Stimulated activated CD4-positive, alpha-beta T cell treated with anti-CD3 and anti-CD28 coated beads, Interleukin-12 subunit alpha, Interleukin-12 subunit beta, amount 100 ng/mL, for 24 hours (primary cell): Measurements from ENCODE around the gene UBASH3B.

Source experiments
- DNase-seq, 2 experiments: peaks; one replicate each; pipeline ENCODE4 v3.0.0-alpha.2; 2020; ENCODE audit warnings: low read depth in 2 of 2

The UBASH3B gene

GRCh38 chr11:122754553-122755322 lies 99.2 kb downstream of the UBASH3B start:
- no peak for DNase-seq

GRCh38 chr11:122755409-122755808 lies 99.9 kb downstream of the UBASH3B start:
- DNase-seq: no peak

DNA sequence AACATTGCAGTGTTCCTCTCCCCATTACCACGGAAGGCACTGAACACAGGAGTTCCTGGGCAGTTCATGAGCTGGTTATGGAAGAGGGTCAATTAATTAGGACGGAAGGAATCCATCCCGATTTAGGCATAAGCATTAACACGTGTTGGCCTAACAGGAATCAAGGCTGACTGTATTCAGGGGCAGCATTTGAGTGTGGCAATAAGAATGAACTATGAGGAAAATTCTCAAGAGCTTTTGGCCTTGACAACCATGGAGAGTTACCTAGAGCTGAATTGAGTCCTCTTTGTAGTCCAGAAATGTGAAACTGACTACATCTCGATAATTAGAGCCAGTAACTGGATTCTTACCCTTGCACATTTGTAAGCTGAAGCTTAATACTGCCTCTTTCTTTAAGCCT lies 100.4 kb downstream of the UBASH3B start:
- no peak for DNase-seq

DNA sequence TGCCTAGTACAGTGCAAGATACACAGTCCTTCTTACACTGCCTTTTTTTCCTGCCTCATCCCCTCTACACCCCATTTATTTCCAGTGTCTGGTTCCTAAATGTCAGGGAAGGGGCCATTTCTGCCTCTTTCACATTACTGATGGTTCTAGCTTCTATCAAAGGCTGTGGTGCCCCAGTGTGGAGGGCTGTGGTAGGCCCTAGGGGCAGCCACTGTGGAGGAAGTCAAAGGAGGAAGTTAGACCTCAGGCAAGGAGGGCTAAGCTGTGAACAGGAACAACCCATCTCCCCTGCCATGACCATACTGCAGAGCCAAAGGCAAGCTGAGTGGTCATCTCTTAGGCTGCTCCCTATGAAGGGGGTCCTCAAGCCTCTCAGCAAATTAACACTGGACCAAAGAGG lies 100.9 kb downstream of the UBASH3B start:
- DNase-seq: no peak

DNA sequence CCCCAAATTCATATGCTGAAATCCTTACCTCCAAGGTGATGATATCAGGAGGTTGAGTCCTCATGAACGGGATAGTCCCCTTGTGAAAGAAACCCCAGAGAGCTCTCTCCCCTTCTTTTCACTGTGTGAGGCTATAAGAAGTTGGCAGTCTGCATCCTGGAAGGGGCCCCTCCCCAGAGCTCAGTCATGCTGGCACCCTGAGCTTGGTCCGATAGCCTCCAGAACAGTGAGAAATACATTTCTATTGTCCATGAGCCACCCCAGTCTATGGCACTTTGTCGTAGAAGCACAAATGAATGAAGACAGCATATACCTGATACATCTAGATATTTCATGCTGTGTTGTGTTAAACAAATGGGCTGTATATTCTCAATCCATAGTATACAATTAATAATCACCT lies 101.7 kb downstream of the UBASH3B start:
- DNase-seq: no peak

GRCh38 chr11:122758339-122758738 lies 102.8 kb downstream of the UBASH3B start:
- DNase-seq: no peak

DNA sequence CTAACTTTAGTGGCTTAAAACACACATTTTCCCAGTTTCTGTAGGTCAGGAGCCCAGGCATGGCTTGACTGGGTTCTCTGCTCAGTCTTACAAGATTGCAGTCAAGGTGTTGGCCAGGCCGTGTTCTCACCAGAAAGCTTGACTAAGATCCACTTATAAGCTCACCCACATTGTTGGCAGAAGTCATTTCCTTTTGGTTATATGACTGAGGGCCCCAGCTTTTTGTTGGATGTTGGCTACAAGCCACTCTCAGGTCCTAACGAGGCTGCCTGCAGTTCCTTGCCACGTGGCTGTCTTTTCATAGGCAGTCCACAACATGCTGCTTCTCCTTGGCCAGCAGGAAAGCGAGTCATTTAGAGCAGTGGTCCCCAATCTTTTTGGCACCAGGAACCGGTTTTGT lies 103.5 kb downstream of the UBASH3B start:
- no peak for DNase-seq

- no peak for DNase-seq
These were observed 107.6 kb downstream of the UBASH3B start for GRCh38 chr11:122763108-122763507.

GRCh38 chr11:122764371-122765090 lies 109.0 kb downstream of the UBASH3B start:
- DNase-seq: no peak

GRCh38 chr11:122765487-122766131 lies 110.1 kb downstream of the UBASH3B start:
- DNase-seq: no peak

DNA sequence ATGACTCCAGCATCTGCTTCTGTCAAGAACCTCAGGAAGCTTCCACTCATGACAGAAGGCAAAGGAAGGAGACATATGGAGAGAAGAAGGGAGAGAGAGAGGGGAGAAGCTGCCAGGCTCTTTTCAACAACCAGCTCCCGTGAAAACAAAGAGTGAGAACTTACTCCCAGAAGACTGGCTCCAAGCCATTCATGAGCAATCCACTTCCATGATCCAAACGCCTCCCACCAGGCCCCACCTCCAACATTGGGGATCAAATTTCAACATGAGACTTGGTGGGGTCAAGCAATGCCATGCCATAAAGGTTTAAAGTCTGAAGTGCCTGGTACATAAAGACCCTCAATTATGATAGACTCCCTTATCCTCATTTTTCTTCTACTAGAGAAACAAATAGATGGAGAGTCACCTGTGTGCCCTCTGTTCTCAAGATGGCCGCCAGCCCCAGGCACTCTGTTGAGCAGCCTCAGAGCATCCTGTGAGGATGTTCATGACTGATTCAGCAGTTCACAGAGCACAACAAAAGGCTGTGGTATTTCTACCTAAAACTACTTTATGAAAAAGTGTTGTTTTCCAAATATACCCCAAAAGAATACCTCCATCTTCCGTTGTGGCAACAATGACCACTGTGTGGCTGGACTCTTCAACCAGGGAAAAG lies 113.7 kb downstream of the UBASH3B start:
- DNase-seq: no peak

DNA sequence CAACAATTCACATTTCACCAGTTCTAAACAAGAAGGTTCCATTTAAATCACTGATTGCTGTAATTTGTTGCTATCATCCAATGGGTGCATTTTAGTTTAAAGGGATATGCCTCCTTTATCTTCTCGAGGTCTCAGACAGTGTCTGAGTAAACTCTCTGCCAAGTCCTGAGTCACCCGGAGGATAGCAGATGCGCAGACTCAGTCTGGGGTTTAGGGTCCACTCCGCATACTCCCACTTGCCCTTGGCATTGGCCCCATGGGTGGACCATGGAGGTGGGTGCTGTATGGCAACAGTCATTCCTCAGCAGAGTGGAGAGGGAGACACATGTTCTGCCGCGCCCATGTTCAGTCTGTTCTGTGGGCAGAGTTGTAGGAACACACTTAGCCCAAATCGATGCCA lies 117.4 kb downstream of the UBASH3B start:
- DNase-seq: no peak

DNA sequence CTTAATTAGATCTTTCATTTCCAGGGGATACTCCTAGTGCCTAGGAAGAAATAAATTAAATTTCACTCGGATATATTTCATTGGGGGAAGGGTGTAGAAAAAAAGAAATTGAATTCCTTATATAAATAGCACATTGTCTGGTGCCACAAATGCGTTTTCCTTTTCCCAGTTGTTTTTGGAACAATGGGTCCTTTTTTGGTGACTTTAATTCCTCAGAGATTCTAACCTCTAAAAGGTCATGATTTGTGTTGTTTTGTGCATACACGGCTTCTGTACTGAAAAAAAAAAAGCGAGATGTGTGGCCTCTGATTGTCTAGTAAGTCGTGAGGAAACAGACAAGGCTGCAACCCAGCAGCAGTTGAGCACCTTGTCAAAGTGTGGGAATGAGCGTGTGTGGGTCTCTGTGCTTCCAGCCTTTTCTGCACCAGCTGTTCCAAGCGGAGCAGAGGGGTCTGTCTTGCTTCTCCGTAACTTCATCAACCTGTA lies 118.3 kb downstream of the UBASH3B start:
- no peak for DNase-seq

GRCh38 chr11:122775675-122776271 lies 120.3 kb downstream of the UBASH3B start:
- DNase-seq: no peak

DNA sequence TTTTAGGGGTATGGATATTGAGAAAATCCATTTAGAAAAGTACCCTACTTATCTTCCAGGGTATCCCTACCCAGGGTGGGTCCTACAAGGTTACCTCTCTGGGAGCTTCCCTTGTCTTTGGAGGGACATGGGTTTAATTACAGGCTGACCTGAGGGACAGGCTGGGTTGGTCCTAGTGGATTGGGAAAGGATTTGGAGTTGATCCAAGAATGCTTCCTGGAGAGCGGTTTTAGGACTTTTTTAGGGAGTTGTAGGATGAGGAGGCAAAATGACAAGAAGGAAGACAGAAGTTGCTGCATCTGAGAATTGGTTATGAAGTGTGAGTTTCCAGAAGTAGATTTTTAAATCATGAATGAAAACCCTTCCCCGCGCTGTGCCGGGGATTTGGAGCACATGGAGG lies 121.0 kb downstream of the UBASH3B start:
- no peak for DNase-seq

- DNase-seq: no peak
These were observed 121.8 kb downstream of the UBASH3B start for GRCh38 chr11:122777343-122777742.

DNA sequence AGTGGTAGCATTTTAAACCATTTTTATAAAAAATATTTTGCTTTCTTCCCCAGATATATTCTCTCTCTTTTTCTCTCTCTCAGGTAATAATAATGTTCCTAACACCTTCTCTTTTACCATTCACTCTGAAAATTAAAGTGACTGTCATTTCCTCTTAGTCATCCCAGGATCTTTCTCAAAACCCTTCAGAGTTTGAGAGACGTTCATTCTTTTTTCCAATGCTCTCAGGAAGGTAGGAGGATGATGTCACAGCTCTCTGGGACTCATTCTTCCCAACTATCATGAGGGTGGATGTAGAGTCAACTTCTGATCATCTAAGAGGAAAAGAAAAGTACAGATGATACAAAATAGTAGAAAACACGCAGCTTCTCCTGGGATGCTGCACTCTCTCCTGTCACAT lies 122.6 kb downstream of the UBASH3B start:
- DNase-seq: no peak

DNA sequence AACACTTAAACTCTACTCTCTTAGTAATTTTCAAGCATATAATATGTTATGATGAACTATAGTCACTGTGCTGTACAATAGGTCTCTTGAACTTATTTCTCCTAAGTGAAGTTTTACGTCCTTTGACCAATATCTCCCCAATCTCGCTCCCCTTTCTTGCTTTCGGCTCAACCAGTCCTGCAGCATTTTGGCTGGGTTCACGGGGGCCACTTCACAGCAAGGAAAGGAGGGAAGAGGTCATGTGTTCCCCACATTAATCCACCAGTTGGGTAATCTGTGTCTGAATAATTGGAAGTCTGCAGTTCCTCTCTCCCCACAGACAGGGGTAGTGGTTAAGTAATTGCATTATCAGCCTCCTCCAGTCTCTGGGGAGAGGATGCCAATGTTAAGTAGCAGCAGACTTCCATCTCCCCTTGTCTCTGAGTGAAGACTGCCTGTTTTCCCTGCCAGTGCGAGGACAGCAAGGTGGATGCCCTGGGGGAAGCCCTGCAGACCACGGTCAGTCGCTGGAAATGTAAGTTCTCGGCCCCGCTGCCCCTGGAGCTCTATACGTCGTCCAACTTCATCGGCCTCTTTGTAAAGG lies 123.6 kb downstream of the UBASH3B start:
- no peak for DNase-seq

- DNase-seq: no peak
These were observed 124.9 kb downstream of the UBASH3B start for GRCh38 chr11:122780296-122780949.

DNA sequence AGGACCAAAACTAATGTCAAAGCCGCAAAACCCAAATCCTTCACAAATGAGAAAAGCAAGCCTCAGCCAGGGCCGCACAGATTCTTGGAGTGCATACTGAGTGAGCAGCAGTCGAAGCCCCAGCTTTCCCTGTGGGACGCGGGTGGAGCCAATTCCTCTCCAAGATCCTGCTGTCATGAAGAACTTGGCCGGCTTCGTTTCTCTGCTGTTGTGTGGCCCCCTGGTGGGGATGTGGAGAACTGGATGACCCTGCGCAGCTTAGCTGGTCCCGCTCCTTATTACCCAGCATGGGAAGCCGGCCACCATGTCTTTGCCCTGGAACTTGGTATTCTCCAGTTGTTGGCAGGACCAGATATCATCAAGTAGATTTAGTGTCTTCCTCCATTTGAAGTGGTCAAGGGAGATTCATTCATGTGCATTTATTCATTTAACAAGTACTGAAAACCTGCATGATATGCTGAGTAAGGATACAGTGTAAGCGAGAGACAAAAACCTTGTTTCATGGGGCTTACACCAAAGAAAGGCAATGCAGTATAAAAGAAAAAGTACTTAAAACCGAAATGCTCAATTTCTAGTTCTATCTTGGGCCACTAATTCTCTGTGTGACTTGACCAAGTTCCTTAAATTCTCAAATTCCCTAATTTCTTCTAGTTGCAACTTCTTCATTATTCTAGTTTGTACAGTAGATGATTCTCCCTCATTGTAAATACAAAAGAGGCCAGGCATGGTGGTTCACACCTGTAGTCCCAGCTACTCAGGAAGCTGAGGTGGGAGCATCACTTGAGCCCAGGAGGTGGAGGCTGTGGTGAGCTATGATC lies 126.1 kb downstream of the UBASH3B start:
- peak; percentile 58 to 79 for DNase-seq
